GM18502 (cell line): ENCODE data around the gene CEP131.

Experiments used
- ATAC-seq: cut with Tn5 transposase; IDR thresholded peaks from one replicate; pipeline ENCODE4 v1.9.1; 2021; ENCODE audit warnings: mild to moderate bottlenecking; ENCODE audit not compliant: unreplicated experiment, poor library complexity

The CEP131 gene

DNA sequence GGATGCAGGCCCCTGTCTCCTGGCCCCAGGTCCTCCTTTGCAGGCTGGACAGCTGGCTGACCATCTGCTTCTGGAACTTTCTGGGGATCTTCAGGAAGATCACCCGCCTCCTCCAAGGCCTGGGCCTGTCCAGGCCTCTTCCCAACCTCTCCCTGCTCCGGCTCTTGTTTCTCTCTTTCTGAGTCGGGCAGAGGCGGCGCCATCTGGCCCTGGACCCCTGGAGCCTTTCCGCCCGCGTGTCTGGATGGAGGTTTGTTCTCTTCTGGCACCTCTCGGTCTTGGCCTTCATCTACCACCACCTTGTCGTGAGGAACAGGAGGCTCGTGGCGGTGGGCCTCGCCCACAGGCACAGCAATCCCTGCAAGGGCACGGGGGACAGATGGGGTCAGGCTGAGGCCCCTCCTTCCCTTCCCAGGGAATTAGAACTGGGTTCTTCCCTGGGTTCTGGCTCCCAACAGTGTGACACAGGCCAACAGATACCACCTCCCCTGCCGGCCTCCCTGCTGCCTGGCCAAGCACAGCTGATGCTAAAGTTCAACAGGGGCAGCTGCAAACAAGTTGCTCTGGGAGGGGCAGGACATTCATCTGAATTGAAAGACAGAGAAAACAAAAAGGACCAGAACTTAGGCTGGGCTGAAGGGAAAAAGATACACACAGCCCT, 29.7 kb upstream of the CEP131 start:
- ATAC-seq, result no peak

- ATAC-seq, result no peak
Observed at GRCh38 chr17:81251709-81252301, 29.0 kb upstream of the CEP131 start.

- no peak for ATAC-seq
Observed at GRCh38 chr17:81251094-81251708, 28.4 kb upstream of the CEP131 start.

GRCh38 chr17:81250286-81251093, 27.7 kb upstream of the CEP131 start:
- ATAC-seq, result no peak

- no peak for ATAC-seq
Observed at GRCh38 chr17:81249223-81250040, 26.7 kb upstream of the CEP131 start.

- no peak for ATAC-seq
Observed at GRCh38 chr17:81248649-81249048, 25.9 kb upstream of the CEP131 start.

DNA sequence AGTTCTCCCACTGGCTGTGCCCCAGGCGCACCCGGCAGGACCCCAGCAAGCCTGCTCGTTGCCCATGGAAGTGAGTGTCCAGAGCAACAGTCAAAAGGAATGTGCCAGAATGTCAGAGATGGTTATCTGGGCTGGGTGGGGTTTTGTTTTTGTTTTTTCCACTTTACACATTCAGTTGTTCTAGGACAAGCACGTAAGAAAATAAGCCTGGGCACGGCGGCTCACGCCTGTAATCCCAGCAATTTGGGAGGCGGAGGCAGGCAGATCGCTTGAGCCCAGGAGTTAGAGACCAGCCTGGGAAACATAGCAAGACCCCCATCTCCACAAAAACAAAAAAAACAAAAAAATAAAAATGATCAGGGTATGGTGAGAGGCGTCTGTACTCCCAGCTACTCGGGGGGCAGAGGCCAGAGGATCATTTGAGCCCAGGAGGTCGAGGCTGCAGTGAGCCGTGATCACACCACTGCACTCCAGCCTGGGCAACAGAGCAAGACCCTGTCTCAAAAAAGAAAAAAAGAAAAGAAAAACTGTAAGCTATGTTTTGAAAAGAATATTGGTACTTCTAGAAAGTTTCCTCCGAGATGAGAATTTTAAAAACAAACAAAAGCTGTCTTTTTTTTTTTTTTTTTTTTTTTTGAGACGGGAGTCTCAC, 24.7 kb upstream of the CEP131 start:
- no peak for ATAC-seq

- ATAC-seq, result no peak
Observed at GRCh38 chr17:81246679-81247338, 24.0 kb upstream of the CEP131 start.

DNA sequence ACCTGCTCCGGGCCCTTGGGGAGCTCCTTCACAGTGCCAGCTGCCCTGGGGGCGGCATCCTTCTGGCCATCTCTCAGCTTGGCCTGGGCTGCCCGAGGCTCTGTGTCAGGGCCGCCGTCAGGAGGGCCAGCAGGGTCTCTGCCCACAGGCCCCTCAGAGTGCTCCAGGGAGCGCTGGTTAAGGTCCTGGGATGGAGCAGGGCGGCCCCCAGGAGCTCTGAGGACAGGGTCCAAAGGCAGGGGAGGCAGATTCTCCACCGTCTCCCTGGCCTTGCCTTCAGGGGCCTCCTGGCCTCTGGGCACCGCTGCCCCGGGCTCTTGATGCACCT, 23.5 kb upstream of the CEP131 start:
- no peak for ATAC-seq

DNA sequence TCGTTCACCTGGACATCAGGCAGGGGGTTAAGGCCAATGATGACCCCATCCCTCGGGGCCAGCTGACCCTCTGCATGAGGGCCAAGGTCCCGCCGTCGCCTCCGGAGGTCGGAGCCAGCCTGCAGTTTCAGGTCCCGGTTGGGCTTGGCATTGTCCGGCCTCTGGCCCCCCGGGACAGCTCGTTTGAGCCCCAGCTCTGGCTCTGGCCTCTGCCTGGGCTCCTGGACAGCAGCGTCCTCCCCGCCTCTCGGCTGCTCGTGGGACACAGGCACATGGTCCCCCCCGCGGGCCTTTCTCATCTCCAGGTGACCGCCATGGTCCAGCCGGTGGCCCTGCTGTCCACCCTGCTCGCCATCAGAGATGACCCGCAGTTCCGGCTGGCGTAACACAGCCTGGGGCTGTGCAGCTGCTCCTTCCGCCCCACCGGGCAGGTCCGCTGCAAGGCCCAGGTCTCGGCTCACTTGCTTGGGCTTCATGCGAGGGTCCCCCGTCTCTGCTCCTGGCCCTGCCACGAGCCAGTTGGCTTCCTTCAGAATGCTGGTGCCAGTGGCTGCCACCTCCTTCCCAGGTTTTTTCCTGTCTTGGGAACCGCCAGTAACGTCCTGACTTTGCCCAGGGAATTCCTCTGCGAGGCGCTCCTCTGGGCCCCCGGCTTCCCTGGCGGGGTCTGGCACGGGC, 23.0 kb upstream of the CEP131 start:
- ATAC-seq, result no peak

GRCh38 chr17:81245024-81245664, 22.4 kb upstream of the CEP131 start:
- no peak for ATAC-seq

- no peak for ATAC-seq
Observed at GRCh38 chr17:81244358-81245023, 21.7 kb upstream of the CEP131 start.

DNA sequence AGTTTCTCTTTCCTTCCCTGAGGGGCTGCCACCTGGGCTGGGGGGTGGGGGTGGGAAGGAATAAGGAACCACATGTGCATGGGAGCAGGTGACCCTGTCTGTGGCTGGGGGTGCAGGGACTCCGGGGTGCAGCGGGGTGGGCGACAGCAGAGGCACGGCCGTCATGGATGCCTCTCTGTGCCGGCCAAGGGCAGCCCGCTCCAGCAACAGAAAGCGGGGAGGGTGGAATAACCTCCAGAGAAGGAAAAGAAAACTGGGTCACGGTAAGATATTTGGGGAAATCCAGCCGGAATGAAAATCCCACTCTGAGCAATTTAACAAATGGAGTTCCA, 20.5 kb upstream of the CEP131 start:
- ATAC-seq, result no peak

DNA sequence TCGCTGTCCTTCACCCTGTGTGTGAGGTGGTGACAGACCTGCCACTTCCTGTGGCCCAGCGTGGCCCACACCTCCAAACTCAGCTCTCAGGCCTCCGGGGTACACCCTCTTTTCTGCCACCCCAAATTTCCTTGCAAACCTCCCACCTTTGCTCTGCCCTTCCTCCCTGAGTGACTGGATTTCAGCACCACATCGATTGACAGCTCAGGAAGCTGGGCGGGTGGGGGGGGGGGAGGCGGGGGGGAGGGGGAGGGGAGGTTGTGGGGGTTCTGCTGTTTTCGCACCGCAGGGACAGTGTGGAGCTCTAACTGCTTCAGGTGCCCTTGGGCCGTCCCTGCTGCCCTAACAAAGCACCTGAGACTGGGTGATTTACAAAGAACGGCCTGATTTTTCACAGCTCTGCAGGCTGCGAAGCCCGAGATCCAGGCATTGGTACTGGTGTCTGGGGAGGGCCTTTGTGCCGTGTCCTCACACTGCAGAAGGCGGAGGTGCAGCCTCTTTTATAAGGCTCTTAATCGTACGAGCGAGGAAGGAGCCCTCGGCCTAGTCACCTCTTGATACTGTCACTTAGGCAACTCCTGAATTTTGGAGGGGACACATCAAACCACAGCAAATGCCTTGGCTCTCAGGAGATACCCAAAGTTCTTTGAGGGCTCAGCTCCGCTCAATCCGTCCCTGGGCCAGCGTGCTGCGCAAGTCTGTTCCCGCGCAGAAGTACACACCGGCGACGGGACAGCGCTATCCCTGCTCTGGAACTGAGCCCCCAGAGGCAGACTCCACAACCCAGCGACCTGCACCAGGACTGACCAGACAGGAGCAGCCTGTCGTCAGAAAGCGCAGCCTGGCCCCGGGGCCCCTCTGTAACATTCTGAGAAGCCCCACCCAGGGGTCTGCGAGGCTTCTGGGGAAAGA, 19.9 kb upstream of the CEP131 start:
- no peak for ATAC-seq

DNA sequence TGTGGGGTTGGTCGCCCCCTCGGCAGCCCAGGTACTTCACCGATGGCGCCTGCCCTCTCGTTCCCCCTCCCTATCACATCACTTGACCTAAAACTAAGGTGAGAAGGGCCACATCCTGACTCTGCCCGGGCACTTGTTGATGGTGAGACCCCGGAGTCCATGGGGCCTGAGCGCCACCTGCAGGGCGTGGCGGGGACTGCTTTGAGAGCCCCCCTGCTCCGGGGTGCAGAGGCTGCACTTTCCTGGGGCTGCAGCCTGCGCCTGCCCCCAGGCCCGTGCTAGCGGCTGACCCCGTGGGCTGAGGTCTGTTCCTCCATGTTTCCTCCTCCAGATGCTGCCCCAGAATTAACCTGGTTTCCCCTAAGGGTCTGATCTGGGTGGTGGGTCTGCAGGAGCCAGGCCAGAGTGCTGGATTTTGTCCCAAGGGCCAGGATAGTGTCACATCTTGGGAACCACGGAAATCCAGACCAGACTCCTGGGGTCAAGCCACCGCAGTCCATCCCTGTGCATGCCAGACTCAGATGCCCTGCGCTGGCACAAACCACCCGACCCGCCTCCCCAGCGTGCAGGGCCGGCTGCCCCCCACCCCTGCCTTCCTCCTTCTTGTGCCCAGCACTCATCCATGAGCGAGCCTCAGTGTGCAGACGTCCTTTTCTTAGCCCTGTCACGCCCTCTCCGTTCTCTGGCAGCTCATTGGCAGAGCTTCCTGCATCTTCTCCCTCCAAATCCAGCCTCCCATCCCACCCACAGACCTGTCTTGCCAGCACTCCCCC, 19.1 kb upstream of the CEP131 start:
- no peak for ATAC-seq

GRCh38 chr17:81241203-81241602, 18.4 kb upstream of the CEP131 start:
- no peak for ATAC-seq
